NB4 (cell line): Measurements from ENCODE around the gene FRMD5.

Experiments
- DNase-seq: peaks from one replicate; pipeline ENCODE4 v3.0.0; 2010; ENCODE audit warnings: low read depth
- H3K4me3 ChIP-seq: one replicate; pipeline ENCODE4 v1.5.1; 2011; ENCODE audit warnings: mild to moderate bottlenecking, low read depth, low read length, moderate library complexity
- CTCF ChIP-seq: IDR thresholded peaks from one replicate; pipeline ENCODE4 v1.5.1; 2012; ENCODE audit warnings: low read depth, low read length
- MYC ChIP-seq: IDR thresholded peaks from 2 replicates; pipeline ENCODE4 v1.6.1; 2011; ENCODE audit warnings: low read depth, low read length
- POLR2A ChIP-seq: IDR thresholded peaks from 2 replicates; pipeline ENCODE4 v1.6.1; 2011; ENCODE audit warnings: mild to moderate bottlenecking; ENCODE audit not compliant: insufficient read length; ENCODE audit errors: extremely low read depth
- TF ChIP-seq, protein P1 (sequence below): IDR thresholded peaks from 2 replicates; pipeline ENCODE4 v1.6.1; 2011; ENCODE audit warnings: low read depth, low read length

Gene FRMD5

DNA sequence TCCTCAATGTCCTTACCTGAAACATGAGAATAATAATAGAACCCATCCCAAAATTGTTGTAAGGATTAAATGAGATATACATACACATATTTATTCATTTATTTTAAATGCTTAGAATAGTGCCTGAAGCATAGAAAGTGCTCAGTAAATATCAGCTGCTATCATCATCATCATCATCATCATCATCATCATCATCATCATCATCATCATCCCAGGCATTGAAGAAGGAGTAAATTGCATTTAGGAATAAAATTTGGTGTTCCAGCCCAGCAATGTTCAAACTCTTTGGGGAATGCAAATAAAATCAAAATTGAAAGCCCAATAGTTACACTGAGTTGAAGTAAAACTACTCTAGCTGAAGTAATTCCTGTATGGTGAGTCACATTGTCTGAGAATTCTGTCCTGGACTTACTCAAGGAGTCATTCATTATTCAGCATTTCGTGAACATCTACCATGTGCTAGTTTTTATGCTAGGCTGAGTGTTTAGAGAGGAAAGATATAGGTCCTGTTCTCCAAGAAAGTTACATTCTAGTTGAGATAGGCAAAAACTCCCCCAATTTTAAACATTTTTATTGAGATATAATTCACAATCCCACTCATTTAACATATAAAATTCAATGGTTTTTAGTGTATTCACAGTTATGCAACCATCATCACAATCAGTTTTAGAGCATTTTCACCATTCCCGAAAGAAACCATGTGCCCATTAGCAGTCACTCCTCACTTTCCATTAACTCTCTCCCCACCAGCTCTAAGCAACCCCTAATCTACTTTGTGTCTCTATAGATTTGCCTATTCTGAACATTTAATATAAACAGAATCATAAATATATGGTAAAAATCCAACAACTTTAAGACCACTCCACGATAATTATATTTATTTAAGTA is 107.2 kb downstream of the FRMD5 start:
- TF ChIP-seq MYC, result no peak
- TF ChIP-seq, protein P1, sequence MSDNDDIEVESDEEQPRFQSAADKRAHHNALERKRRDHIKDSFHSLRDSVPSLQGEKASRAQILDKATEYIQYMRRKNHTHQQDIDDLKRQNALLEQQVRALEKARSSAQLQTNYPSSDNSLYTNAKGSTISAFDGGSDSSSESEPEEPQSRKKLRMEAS, result no peak
- no peak for TF ChIP-seq POLR2A
- H3K4me3 ChIP-seq, result no peak overlapping the region
- DNase-seq, result no peak

DNA sequence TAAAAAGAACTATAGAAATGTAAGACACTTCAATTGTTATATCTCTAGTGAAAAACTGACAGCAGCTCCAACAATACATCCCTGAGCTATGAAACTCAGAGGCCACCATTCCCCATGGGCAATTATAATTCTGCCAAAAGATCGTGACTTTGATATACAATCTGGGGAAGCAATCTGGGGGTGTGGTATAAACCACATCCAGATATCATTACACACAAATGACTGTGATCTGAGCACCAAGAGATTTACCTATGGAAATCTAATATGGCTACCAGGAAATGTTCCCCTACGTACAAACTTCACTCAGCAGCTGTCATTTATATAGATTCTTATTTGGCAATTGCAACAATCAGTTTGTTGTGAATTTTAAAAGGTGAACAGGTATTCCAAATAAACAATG is 110.3 kb downstream of the FRMD5 start:
- DNase-seq, result no peak
- H3K4me3 ChIP-seq, result no peak overlapping the region
- TF ChIP-seq CTCF, result no peak
- TF ChIP-seq MYC, result no peak
- TF ChIP-seq, protein P1, result no peak
- no peak for TF ChIP-seq POLR2A

DNA sequence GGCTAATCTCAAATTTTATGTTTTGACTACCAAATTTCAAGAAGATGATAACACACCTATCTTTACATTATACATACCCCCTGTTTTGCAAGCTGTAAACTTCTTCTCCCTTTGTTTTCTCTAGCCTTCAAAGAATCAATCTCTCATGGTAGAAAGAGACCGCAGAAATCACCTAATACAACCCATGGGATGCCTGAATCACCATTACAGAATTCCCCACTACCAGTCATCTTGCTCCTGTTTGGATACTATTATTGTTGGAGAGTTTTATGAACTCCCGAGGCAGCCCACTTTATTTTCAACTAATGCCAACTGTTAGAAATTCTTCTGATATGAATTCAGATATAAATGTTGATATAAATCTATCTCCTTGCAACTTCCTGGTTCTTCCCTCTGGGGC is 110.9 kb downstream of the FRMD5 start:
- no peak for DNase-seq
- TF ChIP-seq, protein P1, result no peak
- TF ChIP-seq CTCF (no peak), POLR2A (no peak), MYC (no peak)
- H3K4me3 ChIP-seq, result no peak overlapping the region

DNA sequence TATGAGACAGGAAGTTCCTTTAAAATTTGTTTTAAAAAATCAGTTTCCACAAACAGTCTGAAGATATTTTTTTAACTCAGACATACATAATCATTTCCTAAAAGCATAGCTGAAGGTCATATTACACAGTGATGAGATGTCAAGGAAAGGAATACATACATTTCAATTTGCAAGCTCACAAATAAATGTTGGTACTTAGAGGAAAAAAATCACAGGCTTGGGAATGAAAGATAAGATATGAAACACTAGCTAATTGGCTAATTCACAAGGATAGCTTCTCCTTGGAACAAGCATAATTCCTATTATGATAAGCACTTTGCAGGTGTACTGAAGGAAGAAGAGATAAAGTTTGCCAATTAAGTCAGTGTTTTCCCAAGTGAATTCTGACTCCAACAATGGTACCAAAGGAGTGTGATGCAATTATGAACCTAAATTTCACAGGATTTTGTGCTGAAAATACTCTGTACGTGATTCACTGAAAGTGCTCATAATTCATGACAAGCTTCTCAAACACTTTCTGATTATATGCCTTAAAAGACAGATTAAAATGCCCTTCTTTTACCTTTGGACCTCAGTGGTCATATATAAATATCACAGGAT is 112.4 kb downstream of the FRMD5 start:
- no peak for DNase-seq
- TF ChIP-seq MYC (no peak), CTCF (no peak), POLR2A (no peak)
- TF ChIP-seq, protein P1, result no peak
- H3K4me3 ChIP-seq, result no peak overlapping the region

- DNase-seq, result no peak
- no peak overlapping the region for H3K4me3 ChIP-seq
- TF ChIP-seq CTCF (no peak), POLR2A (no peak), MYC (no peak)
- TF ChIP-seq, protein P1, result no peak
Observed at GRCh38 chr15:44081026-44082013, 113.8 kb downstream of the FRMD5 start.
